DMS79 (cell line): ENCODE data around the gene SLC9A4.

Experiments used
- DNase-seq: peaks from one replicate; lab custom pipeline; 2025; lab: John Stamatoyannopoulos, UW

Gene SLC9A4

GRCh38 chr2:102473020-102473419 is at the start of gene SLC9A4:
TSS of gene SLC9A4 (plus strand) at chr2:102473226. CDS start at chr2:102473760, 534 bp downstream.
- DNase-seq: peak; percentile 8

GRCh38 chr2:102423368-102423767 is 49.7 kb upstream of the SLC9A4 start:
- DNase-seq: no peak

GRCh38 chr2:102424754-102425153 is 48.3 kb upstream of the SLC9A4 start:
- DNase-seq: no peak

- DNase-seq: no peak
Observed at GRCh38 chr2:102425441-102426132, 47.4 kb upstream of the SLC9A4 start.

- DNase-seq: no peak
Observed at GRCh38 chr2:102427249-102427648, 45.8 kb upstream of the SLC9A4 start.

- DNase-seq: no peak
Observed at GRCh38 chr2:102428573-102428972, 44.5 kb upstream of the SLC9A4 start.

GRCh38 chr2:102432386-102432785 is 40.6 kb upstream of the SLC9A4 start:
- no peak for DNase-seq

- no peak for DNase-seq
Observed at GRCh38 chr2:102433973-102434654, 38.9 kb upstream of the SLC9A4 start.

GRCh38 chr2:102434655-102435381 is 38.2 kb upstream of the SLC9A4 start:
- no peak for DNase-seq

GRCh38 chr2:102435741-102436140 is 37.3 kb upstream of the SLC9A4 start:
- DNase-seq: no peak

GRCh38 chr2:102436323-102436722 is 36.7 kb upstream of the SLC9A4 start:
- no peak for DNase-seq

- no peak for DNase-seq
Observed at GRCh38 chr2:102437122-102437521, 35.9 kb upstream of the SLC9A4 start.

GRCh38 chr2:102438111-102438510 is 34.9 kb upstream of the SLC9A4 start:
- DNase-seq: no peak

GRCh38 chr2:102438578-102438977 is 34.4 kb upstream of the SLC9A4 start:
- DNase-seq: no peak

GRCh38 chr2:102439065-102439695 is 33.8 kb upstream of the SLC9A4 start:
- DNase-seq: no peak

- DNase-seq: no peak
Observed at GRCh38 chr2:102442967-102443828, 29.8 kb upstream of the SLC9A4 start.

- DNase-seq: no peak
Observed at GRCh38 chr2:102444233-102444632, 28.8 kb upstream of the SLC9A4 start.

- no peak for DNase-seq
Observed at GRCh38 chr2:102446936-102447335, 26.1 kb upstream of the SLC9A4 start.

GRCh38 chr2:102449370-102449974 is 23.6 kb upstream of the SLC9A4 start:
- DNase-seq: no peak

GRCh38 chr2:102451968-102452367 is 21.1 kb upstream of the SLC9A4 start:
- no peak for DNase-seq

GRCh38 chr2:102453501-102453900 is 19.5 kb upstream of the SLC9A4 start:
- no peak for DNase-seq
